Hepatocyte (in vitro differentiated cells): Measurements from ENCODE around the gene IL23R.

Experiments
- CTCF ChIP-seq: fragments of 200-600 bp; sonication (generic); IDR thresholded peaks from 2 replicates; pipeline ENCODE4 v1.5.1; 2016; ENCODE audit warnings: antibody characterized with exemption, mild to moderate bottlenecking; ENCODE audit not compliant: poor library complexity
- EZH2 ChIP-seq: fragments of 200-600 bp; sonication (generic); IDR thresholded peaks from 2 replicates; pipeline ENCODE4 v1.6.1; 2016; ENCODE audit warnings: antibody characterized with exemption, mild to moderate bottlenecking, borderline replicate concordance
- EZH2phosphoT487 ChIP-seq: fragments of 200-600 bp; sonication (generic); IDR thresholded peaks from one replicate; pipeline ENCODE4 v1.6.1; 2018; ENCODE audit warnings: antibody characterized with exemption, mild to moderate bottlenecking, low read depth, moderate library complexity; ENCODE audit not compliant: unreplicated experiment, severe bottlenecking

- TF ChIP-seq CTCF (no peak), EZH2 (no peak), EZH2phosphoT487 (no peak)
Observed at GRCh38 chr1:67281244-67281643, 115.0 kb downstream of the IL23R start.
